Choroid plexus epithelial cell (primary cell): ENCODE data around the gene ZFR.

Experiments used
- DNase-seq: peaks from one replicate; pipeline ENCODE4 v3.0.0-alpha.2; 2010; ENCODE audit warnings: low read depth
- H3K4me3 ChIP-seq: 2 replicates; pipeline ENCODE4 v1.5.1; 2011; ENCODE audit warnings: low read depth, mild to moderate bottlenecking, control low read depth, low read length, moderate library complexity
- TF ChIP-seq, protein P1 (sequence below): conservative IDR thresholded peaks from 2 replicates; pipeline ENCODE4 v1.5.1; 2011; ENCODE audit warnings: low read depth, mild to moderate bottlenecking, control low read depth, inconsistent platforms, low read length, moderate library complexity

The ZFR gene

DNA sequence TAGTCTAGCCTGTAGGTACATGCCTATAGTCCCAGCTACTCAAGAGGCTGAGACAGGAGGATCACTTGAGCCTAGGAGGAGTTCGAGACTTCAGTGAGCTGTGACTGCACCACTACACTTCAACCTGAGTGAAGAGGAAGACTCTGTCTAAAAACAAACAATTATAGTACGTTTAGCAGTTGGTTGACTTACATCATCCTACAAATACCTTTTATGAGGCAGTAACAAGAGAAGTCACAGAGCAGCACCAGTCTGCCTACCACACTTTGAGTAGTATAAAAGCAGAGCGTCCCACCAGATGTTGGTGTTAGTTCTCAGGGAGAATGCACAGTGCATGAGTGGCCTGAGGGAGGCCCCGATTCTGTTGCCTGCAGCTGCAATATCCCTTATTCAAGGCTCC, 16.1 kb downstream of the ZFR start:
- H3K4me3 ChIP-seq = no peak overlapping the region
- TF ChIP-seq, protein P1, sequence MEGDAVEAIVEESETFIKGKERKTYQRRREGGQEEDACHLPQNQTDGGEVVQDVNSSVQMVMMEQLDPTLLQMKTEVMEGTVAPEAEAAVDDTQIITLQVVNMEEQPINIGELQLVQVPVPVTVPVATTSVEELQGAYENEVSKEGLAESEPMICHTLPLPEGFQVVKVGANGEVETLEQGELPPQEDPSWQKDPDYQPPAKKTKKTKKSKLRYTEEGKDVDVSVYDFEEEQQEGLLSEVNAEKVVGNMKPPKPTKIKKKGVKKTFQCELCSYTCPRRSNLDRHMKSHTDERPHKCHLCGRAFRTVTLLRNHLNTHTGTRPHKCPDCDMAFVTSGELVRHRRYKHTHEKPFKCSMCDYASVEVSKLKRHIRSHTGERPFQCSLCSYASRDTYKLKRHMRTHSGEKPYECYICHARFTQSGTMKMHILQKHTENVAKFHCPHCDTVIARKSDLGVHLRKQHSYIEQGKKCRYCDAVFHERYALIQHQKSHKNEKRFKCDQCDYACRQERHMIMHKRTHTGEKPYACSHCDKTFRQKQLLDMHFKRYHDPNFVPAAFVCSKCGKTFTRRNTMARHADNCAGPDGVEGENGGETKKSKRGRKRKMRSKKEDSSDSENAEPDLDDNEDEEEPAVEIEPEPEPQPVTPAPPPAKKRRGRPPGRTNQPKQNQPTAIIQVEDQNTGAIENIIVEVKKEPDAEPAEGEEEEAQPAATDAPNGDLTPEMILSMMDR = no peak
- peak; percentile 13 for DNase-seq

DNA sequence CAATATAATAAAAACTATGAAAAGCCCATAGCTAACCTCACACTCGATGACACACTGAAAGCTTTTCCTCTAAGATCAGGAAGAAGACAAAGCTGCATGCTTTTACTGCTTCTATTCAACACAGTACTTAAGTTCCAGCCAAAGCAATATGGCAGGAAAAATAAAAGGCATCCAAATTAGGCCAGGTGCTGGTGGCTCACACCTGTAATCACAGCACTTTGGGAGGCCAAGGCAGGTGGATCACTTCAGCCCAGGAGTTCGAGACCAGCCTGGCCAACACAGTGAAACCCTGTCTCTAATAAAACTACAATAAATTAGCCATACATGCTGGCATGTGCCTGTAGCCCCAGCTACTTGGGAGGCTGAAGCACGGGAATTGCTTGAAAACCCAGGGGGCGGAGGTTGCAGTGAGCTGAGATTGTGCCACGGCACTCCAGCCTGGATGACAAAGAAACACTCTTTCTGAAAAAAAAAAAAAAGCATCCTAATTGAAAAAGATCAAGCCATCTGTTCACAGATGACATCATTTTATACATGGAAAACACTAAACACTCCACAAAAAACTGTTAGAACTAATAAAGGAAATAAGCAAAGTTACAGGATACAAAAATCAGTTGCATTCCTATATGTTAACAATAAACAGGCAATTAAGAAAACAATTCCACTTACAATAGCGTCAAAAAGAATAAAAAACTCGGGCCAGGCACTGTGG, 17.9 kb downstream of the ZFR start:
- H3K4me3 ChIP-seq = no peak overlapping the region
- TF ChIP-seq, protein P1 = no peak
- no peak for DNase-seq

DNA sequence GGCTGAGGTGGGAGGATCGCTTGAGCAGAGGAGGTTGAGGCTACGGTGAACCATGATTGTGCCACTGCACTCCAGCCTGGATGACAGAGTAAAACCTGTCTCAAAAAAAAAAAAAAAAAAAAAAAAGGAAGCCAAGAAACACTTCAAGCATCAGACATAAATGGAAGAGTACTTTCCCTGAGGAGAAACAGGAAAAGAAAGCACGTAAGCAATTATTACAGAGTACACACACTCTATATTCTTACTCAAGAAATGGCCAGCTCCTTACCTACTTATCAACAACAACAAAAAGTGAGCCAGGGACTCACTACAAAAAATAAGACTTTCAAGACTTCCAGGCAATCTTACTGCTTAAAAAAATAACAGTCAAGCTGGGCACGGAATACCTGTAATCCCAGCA, 21.8 kb downstream of the ZFR start:
- DNase-seq = no peak
- TF ChIP-seq, protein P1 = no peak
- H3K4me3 ChIP-seq = no peak overlapping the region

DNA sequence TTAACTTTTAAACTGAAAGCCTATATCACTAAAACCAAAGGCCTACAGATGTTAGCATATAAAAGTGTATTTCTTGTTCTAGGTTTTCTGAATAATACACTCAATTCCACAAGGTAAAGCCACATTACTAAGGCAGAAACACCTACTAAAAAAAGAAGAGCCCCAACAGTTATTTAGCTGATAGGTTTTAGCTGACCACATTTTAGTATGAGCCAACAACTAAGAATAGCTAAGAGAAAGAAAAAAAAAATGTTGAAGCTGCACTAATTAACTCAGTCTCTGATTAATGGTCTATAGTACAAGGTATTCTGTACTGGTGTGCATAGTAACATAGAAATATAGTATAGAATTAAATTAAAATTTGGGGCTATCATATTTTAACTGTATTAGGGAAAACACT, 23.5 kb downstream of the ZFR start:
- TF ChIP-seq, protein P1 = no peak
- no peak for DNase-seq

DNA sequence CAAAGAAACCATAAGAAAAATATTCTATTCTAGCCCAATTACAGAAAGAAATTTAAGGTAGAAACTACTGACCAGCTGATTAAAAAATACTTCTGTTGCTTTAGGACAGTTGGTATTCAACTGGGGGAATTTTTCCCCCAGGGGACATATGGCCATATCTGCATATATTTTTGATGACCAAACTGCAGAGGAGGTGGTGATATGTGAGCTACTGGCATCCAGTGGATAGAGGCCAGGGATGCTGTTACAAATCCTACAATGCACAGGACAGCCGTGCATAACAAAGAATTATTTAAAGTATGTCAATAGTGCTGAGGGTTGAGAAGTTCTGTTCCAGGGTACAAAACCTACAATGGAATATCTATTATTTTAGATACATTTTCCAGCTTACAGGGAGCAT, 24.0 kb downstream of the ZFR start:
- TF ChIP-seq, protein P1 = no peak
- DNase-seq = peak; percentile 58

More for the DNA sequence above, 23.5 kb downstream of the ZFR start:
- no peak overlapping the region for H3K4me3 ChIP-seq

DNA sequence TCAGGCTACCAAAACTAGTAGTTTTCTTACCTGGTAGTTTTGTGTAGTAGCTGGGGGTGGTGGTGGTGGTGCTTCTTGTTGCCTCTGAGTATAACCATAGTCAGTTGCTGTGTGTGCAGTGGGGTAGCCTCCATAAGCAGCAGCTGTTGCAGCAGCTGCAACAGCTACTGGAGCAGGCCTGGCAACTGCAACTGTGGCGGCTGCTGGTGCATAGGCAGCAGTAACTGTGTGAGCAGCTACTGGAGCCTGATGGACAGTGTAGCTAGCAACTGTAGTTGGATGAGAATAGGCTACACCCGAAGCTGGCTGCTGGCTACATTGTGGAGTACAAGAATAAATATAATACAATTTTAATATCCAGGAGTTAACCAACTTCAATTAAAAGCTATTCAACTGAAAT, 24.7 kb downstream of the ZFR start:
- peak; percentile 11 for DNase-seq
- TF ChIP-seq, protein P1 = no peak
- no peak overlapping the region for H3K4me3 ChIP-seq

More for the DNA sequence above, 24.0 kb downstream of the ZFR start:
- H3K4me3 ChIP-seq = no peak overlapping the region

DNA sequence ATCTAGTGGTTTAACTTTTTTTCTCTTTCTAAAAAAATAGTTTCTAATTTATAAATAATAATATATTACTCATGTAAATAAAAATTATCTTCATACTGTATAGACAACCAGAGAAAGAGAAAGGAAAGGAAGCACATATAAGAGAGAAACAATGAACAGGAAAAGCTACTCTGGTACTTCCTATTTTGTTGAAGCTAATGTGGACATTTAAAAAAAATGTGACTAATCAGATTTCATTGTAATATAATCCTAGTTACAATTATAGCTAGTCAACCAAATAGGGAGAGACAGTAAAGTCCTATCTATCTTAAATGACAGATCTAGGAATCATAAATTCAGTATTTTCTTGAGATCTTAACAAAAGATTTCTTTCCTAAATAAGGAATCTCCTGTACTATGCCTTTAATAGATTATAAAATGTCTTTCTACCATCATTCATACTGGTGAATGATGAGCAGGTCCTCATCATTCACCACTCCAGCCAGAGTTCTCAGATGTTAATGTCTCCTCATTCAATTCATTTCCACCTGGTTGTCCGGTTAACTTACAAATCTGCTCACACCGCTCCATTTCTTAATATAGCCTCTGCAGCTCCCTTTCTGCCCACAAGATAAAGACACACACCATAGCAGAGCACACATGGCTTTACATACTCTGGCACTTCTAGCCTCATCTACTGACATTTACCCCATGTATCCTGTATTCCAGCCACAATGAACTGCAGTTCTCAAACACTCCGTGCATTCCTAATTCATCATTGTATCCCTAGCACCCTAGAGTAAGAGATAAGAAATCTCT, 30.9 kb downstream of the ZFR start:
- TF ChIP-seq, protein P1 = no peak
- peak; percentile 7 for DNase-seq
- no peak overlapping the region for H3K4me3 ChIP-seq
